NT2/D1 (cell line): ENCODE measurements around the gene EPM2AIP1.

Experiments
- SUZ12 ChIP-seq: IDR thresholded peaks from 2 replicates; pipeline ENCODE4 v1.6.1; 2011; ENCODE audit not compliant: insufficient read length, insufficient read depth; ENCODE audit errors: extremely low read depth
- YY1 ChIP-seq: IDR thresholded peaks from 2 replicates; pipeline ENCODE4 v1.6.1; 2011; ENCODE audit not compliant: insufficient read length, insufficient read depth
- ZNF274 ChIP-seq: IDR thresholded peaks from 2 replicates; pipeline ENCODE4 v1.6.1; 2011; ENCODE audit warnings: mild to moderate bottlenecking, low read depth, low read length

DNA sequence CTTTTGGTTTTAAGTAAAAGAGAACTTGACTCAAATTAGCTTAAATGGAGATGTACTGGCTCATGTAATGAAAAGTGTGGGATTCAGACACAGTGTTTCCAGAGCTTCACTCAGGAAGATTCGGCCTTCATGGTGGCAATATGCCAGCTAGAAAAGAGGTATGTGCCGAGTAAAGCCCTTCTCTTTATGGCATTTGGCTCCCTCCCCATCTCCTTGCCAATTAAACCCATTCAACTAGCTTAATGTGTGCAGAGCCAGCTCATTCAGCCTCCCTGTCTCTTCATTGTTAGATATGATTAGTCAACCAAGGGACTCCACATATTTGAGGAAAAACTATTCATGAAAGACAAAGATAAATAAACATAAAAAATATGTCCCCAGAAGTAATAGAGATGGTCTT, 33.1 kb downstream of the EPM2AIP1 start:
- TF ChIP-seq YY1 = no peak
- TF ChIP-seq ZNF274 = no peak
- TF ChIP-seq SUZ12 = no peak
